Measurements from ENCODE around the gene ZNF148.

Gene ZNF148

GRCh38 chr3:125200731-125201139 lies 174.4 kb downstream of the ZNF148 start:
- in situ Hi-C loops (cut with HindIII; ENCODE audit: low sequenced_read_pairs): loop anchor here (25.0 kb wide), 1 partner anchor 438 kb away; no protein-coding TSS in a partner anchor

DNA sequence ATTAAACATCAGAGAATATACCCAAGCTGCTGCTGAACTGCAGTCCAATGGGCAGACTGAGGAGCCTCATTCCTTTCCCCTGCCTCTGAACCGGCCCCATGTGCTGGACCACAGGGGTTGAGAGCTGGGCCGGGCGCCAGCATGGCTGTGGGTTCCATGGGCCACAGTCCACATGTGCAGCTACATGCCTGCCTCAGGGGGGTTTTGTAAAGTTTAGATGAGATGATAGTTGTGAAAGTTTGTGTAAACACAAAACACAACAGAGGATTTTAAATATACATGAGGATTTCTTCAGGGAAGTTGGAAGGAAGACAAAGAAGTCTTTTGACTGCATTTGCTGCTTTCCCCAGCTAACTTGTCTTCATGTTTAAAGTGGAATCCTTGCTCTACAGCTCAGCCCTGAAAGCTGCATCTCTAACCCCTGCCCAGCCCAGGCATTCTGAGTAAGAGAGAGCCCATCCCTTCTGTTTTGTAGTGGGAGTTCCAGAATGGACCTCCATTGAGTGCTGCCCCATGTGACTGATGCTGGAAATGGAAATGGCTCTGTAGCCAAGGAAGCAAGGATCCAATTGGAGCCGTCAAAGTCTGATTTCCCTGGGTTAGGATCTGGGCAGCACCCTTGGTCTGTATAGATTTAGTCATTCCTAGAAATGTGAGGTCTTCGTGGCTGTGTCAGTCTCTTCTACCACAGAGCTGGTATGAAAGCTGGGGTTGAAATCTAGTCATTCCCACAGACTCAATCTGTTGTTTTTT lies 180.1 kb downstream of the ZNF148 start:
- in situ Hi-C loops (cut with HindIII; ENCODE audit: low sequenced_read_pairs): no loop called here

DNA sequence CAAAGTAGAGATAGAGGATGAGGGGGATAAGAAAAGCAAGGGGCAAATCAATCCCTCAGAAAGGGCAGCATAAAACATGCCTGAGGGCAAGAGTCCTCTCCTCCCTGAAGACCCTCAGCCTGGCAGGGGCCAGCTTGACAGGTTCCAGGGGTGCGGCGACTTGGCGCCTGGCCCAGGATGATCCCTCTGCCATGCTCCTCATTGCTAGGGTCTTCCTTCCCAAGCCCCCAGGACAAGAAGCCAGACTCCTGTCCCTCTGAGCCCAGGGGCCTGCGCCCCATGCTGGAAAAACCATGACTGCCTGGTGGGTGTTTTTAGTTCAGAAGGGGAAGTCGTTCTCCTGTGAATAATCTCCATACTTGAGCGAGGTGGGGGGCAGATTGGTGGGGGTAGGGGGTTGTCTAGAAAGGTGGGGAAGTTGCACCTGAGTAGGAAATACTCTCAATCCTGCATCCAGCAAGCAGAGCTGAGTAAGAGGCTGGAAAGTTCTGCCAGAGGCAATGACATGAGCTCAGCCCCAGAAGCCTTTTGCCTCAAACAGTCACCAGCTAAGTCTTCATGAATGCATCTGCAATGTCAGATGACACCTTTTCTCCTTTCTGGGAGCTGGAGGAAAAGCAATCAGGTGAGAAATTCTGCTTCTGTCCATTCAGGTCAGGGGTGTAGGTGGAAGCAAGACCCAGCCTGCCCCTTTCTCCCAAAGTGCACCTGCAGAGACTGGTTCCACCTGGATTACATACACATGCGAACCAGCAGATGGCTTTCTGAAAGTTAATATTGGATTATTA lies 180.9 kb downstream of the ZNF148 start:
- in situ Hi-C loops (cut with HindIII; ENCODE audit: low sequenced_read_pairs): no loop called here

- in situ Hi-C loops (cut with HindIII; ENCODE audit: low sequenced_read_pairs): no loop called here
Observed at GRCh38 chr3:125192190-125193035, 182.7 kb downstream of the ZNF148 start.

DNA sequence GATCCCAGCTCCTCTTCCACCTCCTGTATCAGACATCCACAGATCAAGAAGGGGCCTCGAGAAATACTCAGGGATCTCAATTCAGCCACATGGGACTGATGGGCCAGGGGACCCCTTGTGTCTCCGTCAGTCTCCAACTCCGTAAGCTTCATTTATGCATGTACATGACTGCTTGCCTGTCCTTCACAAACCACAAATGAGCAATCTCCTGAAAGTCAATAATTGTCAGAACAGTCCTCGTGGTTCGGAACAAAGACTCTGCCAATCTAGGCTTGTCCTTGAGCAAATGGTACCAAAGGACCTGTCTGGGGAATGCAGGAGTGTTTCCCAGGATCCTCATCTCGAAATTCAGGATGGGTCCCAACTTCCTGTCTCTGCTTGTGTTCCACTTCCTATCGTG lies 183.4 kb downstream of the ZNF148 start:
- in situ Hi-C loops (cut with HindIII; ENCODE audit: low sequenced_read_pairs): no loop called here

GRCh38 chr3:125191256-125191655 lies 183.9 kb downstream of the ZNF148 start:
- in situ Hi-C loops (cut with HindIII; ENCODE audit: low sequenced_read_pairs): no loop called here

- in situ Hi-C loops (cut with HindIII; ENCODE audit: low sequenced_read_pairs): no loop called here
Observed at GRCh38 chr3:125190786-125191185, 184.3 kb downstream of the ZNF148 start.

GRCh38 chr3:125189378-125190165 lies 185.6 kb downstream of the ZNF148 start:
- in situ Hi-C loops (cut with HindIII; ENCODE audit: low sequenced_read_pairs): no loop called here

GRCh38 chr3:125188955-125189354 lies 186.2 kb downstream of the ZNF148 start:
- in situ Hi-C loops (cut with HindIII; ENCODE audit: low sequenced_read_pairs): no loop called here

GRCh38 chr3:125187599-125187910 lies 187.6 kb downstream of the ZNF148 start:
- in situ Hi-C loops (cut with HindIII; ENCODE audit: low sequenced_read_pairs): no loop called here

DNA sequence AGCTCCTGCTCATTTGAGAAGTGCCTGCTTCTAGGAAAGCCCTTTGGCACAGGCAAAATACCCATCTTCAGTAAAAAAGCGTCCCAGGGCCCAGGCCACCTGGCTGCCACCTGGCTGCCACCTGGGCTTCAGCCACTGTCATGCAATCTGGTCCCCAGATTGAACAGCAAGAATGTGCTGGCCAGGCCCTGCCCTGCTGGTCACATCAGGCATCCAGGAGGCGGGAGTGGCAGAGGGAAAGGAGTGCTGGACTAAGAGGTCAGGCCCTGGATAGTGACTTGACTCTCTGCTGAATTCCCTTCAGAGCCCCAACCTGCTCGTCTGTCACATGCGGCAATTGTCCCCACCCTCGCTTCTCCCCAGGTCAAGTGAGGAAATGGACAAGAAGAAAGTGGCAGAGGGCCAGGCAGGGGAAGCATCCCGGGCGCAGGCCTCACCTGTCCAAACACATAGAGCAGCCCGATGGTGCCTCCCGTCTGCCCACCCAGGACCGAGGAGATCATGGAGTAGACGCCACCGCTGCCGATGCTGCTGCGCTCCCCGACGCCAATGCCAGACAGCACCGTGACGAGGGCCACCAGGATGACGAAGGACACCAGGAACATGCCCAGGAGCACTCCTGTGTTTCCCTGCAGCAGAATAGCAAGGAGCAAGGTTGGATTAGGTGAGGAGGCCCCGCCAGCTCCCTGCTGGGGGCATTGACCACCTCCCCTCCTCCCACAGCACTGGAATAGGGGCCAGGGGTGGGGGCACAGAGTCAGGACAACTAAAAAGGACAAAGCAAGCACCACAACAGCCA lies 188.1 kb downstream of the ZNF148 start:
- in situ Hi-C loops (cut with HindIII; ENCODE audit: low sequenced_read_pairs): no loop called here

GRCh38 chr3:125186261-125186787 lies 188.8 kb downstream of the ZNF148 start:
- in situ Hi-C loops (cut with HindIII; ENCODE audit: low sequenced_read_pairs): no loop called here

- in situ Hi-C loops (cut with HindIII; ENCODE audit: low sequenced_read_pairs): no loop called here
Observed at GRCh38 chr3:125185805-125186204, 189.3 kb downstream of the ZNF148 start.

DNA sequence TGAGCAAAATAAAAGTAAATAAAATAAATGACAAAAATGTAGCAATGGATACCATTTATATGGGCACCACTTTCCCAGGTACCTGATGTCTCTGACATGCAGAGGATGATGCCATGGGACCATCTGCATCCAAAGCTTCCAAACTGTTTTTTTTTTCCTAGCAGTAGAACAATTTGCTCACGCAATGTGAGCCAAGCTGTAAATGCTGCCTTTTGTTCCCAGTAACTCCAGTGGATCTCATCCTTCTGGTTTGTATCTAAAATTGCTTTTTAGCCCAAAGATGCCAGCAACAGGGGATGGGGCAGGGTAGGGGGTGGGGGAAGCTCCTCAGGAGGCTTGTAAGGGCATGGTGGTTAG lies 195.3 kb downstream of the ZNF148 start:
- in situ Hi-C loops (cut with HindIII; ENCODE audit: low sequenced_read_pairs): no loop called here

DNA sequence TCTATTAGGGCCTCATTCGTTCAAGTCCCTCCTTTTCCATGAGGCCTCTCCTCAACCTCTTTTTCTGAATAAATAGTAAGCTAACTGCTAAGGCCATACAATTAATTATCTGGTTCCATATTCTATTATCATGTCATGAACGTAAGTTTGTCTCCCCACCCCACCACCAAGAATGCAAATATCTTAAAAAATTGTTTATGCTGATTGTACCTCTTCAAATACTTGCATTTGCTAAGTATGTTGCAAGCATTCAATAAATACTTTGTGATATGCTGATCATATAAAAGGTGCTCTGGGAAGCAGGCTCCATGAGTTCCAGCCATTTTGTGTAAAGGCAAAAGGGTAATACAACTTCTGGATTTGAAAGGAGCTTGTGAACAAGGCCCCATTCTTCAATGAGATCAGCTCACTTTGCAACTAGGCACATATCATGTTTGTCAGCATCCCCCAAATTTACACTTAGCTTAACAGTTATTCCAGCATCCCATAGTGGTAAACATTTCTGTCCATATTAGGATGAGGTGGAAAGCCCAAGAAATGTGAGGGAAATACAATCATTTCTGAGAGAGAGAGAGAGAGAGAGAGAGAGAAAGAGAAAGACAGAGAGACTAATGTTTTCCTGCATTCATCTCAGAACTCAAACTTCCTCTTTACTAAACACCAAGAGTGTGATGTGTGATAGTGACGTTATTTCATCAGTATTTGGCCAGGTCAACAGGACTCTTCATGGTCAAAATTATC lies 195.8 kb downstream of the ZNF148 start:
- in situ Hi-C loops (cut with HindIII; ENCODE audit: low sequenced_read_pairs): no loop called here

GRCh38 chr3:125177746-125178145 lies 197.4 kb downstream of the ZNF148 start:
- in situ Hi-C loops (cut with HindIII; ENCODE audit: low sequenced_read_pairs): no loop called here
